ENCODE data around the gene CTSK.
"Not testable (repeated sequence)": the region's sequence is repeated elsewhere in the genome, so short reads cannot be mapped to it uniquely, and the experiment has no call there.

The CTSK gene

GRCh38 chr1:150808121-150808520 lies at the start of gene CTSK:
CTSK (minus strand) TSS chr1:150808260; CDS start chr1:150806805, 1,455 bp downstream.
- no peak for DNase-seq

DNA sequence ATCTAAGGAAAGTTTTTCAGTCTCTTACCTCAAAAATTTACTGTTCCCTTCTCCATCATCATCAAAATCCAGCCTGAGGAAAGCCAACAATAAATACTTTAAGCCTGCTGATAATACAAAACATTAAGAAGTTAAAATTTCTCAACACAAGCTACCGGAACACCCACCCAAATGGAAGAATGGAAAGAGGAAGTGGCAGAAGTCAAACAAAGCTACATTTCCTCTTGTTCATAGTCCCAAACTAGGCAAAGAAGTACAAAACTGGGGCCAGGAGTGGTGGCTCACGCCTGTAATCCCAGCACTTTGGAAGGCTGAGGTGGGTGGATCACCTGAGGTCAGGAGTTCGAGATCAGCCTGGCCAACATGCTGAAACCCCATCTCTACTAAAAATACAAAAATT lies 44.7 kb upstream of the CTSK start:
- not testable (repeated sequence) for DNase-seq

GRCh38 chr1:150850801-150851362 lies 42.8 kb upstream of the CTSK start:
- not testable (repeated sequence) for DNase-seq

- DNase-seq = no peak
Observed at GRCh38 chr1:150846473-150847146, 38.5 kb upstream of the CTSK start.

GRCh38 chr1:150843474-150843873 lies 35.4 kb upstream of the CTSK start:
- DNase-seq = no peak

- DNase-seq = no peak
Observed at GRCh38 chr1:150842964-150843363, 34.9 kb upstream of the CTSK start.

GRCh38 chr1:150842343-150842742 lies 34.3 kb upstream of the CTSK start:
- DNase-seq = no peak

- DNase-seq = no peak
Observed at GRCh38 chr1:150841626-150842025, 33.6 kb upstream of the CTSK start.

GRCh38 chr1:150840850-150841249 lies 32.8 kb upstream of the CTSK start:
- DNase-seq = not testable (repeated sequence)

GRCh38 chr1:150836129-150836773 lies 28.2 kb upstream of the CTSK start:
- no peak for DNase-seq

DNA sequence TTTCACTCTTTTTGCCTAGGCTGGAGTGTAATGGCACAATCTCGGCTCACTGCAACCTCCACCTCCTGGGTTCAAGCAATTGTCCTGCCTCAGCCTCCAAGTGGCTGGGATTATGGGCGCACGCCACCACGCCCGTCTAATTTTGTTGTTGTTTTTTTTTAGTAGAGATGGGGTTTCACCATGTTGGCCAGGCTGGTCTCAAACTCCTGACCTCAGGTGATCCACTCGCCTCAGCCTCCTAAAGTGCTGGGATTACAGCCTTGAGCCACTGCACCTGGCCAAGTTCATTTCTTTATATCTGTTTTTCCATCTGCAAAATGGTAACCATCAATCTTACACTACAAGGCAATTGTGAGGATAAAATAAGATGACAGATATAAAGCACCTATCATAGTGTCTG lies 25.9 kb upstream of the CTSK start:
- DNase-seq = not testable (repeated sequence)

DNA sequence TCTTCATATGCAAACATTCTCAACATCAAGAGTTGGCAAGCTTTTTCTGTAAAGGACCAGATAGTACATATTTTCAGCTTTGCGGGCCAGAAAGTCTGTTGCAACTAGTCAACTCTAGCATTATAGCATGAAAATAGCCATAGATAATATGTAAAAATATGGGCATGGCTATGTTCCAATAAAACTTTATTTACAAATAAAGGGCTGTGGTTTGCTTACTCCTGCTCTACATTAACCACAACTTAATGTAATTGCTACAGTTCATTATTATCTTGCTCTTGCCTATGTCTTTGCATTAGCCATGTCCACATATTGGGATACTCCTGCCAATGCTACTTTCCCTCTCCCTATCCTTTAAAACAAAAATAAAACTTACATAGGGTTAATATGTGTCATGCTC lies 24.5 kb upstream of the CTSK start:
- DNase-seq = no peak

DNA sequence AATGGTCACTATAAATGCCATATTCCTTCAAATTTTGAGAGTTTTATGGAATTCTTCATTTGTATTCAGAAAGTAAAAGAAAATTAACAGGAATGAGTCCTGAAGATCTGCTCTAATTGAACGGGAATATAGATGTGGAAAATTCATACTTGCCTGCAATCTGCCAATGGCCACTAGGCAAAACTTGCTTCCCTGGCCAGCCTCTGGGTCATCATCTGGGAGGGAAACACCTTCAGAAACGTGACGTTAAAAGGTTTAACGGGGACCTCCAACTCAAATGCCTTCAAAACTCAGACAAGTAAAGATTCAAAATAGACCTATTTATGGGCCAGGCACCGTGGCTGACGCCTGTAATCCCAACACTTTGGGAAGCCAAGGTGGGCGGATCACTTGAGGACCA lies 21.7 kb upstream of the CTSK start:
- no peak for DNase-seq

DNA sequence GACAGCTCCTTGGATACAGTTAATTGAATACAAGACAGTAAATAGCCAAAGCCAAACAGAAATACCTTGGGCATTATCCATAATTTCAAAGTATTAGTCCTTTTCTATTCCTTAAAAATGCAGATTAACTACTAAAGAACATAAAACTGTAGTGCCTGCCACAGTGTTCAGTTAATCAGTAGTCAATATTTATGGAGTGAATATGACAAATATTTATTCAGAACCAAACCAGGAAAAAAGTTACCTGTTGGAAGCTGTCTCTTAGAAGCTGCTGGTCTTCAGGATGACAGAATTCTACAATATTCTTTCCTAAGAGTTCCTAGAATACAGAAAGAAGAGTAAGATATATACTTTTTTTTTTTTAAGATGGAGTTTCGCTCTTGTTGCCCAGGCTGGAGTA lies 18.2 kb upstream of the CTSK start:
- DNase-seq = no peak

DNA sequence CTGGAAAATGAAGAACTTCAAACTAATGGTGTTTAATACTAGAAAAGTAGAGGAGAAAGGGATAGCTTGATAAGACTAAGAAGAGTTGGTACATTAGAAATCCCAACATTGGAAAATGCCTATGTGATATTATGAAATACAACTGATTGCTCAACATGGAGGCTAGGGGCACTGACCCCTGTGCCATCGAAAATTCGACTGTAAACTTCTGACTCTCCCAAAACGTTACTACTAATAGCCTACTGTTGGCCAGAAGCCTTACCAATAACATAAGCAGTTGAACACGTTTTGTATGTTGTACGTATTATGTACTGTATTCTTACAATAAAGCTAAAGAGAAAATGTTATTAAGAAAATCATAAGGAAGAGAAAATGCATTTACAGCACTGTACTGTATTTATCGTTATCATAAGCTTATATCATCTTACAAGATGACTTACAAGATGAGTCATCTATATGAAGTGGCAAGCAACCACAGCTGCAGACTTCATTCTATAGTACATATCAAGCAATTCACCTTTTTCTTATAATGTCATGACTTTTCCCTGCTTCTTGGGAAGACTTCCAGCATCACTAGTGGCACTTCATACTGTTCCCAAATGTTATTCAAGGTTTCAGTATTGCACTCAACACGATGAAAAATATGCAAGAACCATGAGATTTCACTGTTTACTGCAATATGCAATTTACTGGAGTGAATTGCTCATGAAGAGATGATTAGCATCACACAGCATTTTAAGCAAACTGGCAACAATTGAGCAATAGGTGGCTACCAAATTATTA lies 12.9 kb upstream of the CTSK start:
- DNase-seq = no peak

GRCh38 chr1:150815871-150816270 lies 7.8 kb upstream of the CTSK start:
- no peak for DNase-seq

- no peak for DNase-seq
Observed at GRCh38 chr1:150813028-150813707, 5.1 kb upstream of the CTSK start.

DNA sequence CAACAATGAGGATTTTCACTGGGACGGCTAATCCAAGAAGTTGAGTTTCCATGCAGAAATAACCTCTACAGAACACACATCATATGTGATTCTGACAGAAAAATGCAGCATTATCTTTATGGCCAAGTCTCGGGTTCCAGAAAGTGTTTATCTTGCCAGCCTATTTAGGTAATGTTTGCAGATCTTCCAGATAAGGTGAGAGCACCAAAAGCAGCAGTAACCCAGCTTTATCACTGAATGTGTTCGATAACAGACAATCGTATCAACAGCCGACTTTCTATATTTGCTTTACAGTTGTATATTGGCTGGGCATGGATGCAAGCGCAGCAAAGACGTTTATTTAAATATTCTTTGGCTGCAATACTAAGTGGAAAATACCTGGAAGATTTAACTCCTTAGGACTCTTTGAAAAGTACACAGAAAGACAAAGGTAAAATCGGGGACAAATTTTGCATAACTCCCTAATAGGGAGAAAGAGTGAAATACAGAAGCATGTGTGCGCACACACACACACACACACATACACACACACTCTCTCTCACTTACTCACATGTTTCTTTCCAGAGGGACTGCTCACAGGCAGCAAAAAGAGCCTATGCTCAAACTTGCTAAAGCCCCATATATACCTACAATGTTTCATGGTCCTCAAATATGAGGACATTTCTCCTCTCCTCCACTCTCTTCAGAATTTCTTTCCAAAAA lies 3.0 kb upstream of the CTSK start:
- no peak for DNase-seq

GRCh38 chr1:150809651-150810050 lies 1.6 kb upstream of the CTSK start:
- no peak for DNase-seq

- DNase-seq = no peak
Observed at GRCh38 chr1:150808846-150809245, 786 bp upstream of the CTSK start.

GRCh38 chr1:150807249-150808023 lies 624 bp downstream of the CTSK start:
- DNase-seq = no peak

DNA sequence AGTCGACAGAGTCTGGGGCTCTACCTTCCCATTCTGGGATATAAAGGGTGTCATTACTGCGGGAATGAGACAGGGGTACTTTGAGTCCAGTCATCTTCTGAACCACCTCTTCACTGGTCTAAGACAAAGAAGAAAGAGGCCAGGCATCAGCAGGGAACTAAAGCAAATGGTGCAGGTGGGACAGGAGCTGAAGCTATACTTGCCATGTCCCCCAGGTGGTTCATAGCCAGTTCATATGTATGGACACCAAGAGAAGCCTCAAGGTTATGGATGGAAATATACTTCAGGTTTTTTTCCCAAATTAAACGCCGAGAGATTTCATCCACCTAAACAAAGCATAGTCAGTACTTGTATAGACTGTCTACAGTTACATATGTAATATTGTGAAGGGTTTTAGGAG lies 2.2 kb downstream of the CTSK start:
- DNase-seq = no peak

Data from T1000 (cell line).